GF-D8 (cell line): ENCODE results near the gene NHP2.
"Not testable (repeated sequence)": the region's sequence is repeated elsewhere in the genome, so short reads cannot be mapped to it uniquely, and the experiment has no call there.

Experiments
- DNase-seq: peaks from one replicate; lab custom pipeline; 2025; lab: John Stamatoyannopoulos, UW

NHP2 gene

GRCh38 chr5:178153530-178154340, at the start of gene NHP2:
TSS of gene NHP2 (minus strand) at chr5:178153885. CDS start at chr5:178153817, 68 bp downstream.
- DNase-seq: peak; percentile 93

GRCh38 chr5:178202541-178202940, 48.9 kb upstream of the NHP2 start:
- no peak for DNase-seq

GRCh38 chr5:178201927-178202235, 48.2 kb upstream of the NHP2 start:
- peak; percentile 73 for DNase-seq

- DNase-seq: no peak
Measured at GRCh38 chr5:178201221-178201926, 47.7 kb upstream of the NHP2 start.

GRCh38 chr5:178199581-178200434, 46.1 kb upstream of the NHP2 start:
- DNase-seq: no peak

- DNase-seq: peak; percentile 24
Measured at GRCh38 chr5:178198706-178199105, 45.0 kb upstream of the NHP2 start.

GRCh38 chr5:178198151-178198550, 44.5 kb upstream of the NHP2 start:
- DNase-seq: not testable (repeated sequence)

- DNase-seq: no peak
Measured at GRCh38 chr5:178196986-178197385, 43.3 kb upstream of the NHP2 start.

DNA sequence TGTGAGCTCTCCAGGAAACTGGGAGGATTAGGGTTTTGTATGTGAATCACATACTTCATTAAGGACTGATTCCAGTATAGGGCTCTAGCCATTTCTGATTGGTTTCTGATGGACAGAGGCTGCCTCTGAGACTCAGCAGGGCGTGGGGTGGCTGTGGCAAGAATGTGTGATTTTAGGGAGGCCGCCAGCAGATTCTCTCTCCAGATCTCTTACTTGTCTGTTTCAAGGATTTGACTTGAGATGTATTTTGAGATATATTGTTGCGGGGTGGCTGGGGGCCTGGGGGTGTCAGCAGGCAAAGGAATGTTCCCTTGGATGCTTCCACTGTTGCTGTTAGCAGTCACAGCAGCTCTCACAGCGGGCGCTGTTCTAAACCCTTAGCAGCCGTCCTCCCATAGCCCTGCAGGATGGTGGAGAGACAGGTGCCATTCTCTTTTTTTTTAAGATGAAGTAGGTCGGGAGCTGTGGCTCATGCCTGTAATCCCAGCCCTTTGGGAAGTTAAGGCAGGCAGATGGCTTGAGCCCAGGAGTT, 42.7 kb upstream of the NHP2 start:
- DNase-seq: no peak

DNA sequence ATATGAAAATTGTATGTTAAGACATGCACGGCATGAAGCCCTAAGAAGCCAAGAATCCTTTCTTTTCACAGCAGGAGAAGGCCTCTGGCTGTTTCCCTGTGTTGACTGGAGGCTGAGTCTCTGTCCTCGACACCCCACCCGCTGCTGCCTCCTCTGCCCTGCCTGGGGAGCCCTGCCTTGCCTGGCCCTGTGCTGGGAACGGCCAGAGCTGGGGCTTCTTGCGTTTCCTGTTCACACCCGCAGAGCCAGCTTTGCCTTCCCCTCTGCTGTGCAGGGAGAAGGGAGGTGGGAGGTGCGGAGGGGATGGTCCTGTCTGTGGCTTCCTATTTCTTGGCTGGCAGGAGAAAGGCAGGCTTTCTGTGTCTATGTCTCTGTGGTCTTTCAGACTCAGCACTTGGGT, 40.3 kb upstream of the NHP2 start:
- DNase-seq: peak; percentile 26

- DNase-seq: no peak
Measured at GRCh38 chr5:178193251-178193809, 39.6 kb upstream of the NHP2 start.

GRCh38 chr5:178192787-178193186, 39.1 kb upstream of the NHP2 start:
- no peak for DNase-seq

DNA sequence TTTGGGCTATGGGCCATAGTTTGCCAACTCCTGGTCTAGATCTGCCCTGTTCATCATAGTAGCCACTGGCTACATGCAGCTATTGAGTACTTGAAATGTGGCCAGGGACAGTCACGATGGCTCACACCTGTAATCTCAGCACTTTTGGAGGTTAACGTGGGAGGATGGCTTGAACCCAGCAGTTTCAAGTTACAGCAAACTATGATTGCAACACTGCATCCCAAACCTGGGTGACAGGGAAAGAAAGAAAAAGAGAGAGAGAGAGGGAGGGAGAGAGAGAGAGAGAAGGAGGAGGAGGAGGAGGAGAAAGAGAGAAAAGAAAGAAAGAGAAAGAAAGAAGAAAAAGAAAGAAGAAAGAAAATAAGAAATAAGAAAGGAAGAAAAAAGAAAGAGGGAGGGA, 38.6 kb upstream of the NHP2 start:
- DNase-seq: no peak

- DNase-seq: no peak
Measured at GRCh38 chr5:178191661-178192060, 38.0 kb upstream of the NHP2 start.

GRCh38 chr5:178189433-178189832, 35.7 kb upstream of the NHP2 start:
- DNase-seq: no peak

DNA sequence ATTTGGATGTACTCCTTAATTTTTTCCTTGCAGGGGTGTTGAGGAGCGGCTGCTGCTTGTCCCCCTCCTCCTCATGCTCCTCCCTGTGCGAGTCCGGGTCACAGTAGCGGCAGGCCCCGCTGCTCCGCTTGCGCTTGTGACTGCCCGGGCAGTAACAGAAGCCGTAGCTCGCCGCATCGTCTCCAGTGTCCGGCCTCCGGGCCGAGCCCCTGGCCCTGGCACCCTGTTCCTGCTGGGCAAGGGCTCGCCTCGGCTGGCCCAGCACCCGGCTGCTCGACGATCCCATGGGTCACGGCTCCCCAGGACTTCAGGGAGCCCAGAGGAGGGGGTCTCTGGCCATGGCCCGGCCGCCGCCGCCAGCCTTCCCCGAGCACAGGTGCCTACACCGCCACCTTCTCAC, 33.3 kb upstream of the NHP2 start, which contains the start of gene GMCL2:
Gene GMCL2 (minus strand): TSS at position 358 of the 400 bp plus-strand sequence. CDS start 72 bp downstream, at position 286.
- DNase-seq: no peak

DNA sequence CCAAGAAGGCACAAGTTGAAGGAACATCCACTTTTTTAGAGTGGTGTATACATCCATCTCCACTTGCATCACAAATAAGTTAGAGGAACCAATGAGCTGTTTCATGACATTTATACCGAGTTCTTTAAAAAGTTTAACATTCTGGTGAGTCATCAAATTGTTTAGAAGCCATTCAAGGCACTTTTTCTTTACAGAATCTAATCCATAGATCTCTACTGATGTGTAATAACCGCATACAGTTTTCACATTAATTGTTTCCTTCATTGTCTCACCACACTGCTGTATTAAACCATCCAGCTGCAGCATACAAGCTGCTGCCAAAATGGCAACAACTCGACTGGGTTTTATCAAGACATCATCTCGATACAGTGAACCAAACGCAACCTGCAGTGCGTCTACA, 32.7 kb upstream of the NHP2 start:
- peak; percentile 44 for DNase-seq

DNA sequence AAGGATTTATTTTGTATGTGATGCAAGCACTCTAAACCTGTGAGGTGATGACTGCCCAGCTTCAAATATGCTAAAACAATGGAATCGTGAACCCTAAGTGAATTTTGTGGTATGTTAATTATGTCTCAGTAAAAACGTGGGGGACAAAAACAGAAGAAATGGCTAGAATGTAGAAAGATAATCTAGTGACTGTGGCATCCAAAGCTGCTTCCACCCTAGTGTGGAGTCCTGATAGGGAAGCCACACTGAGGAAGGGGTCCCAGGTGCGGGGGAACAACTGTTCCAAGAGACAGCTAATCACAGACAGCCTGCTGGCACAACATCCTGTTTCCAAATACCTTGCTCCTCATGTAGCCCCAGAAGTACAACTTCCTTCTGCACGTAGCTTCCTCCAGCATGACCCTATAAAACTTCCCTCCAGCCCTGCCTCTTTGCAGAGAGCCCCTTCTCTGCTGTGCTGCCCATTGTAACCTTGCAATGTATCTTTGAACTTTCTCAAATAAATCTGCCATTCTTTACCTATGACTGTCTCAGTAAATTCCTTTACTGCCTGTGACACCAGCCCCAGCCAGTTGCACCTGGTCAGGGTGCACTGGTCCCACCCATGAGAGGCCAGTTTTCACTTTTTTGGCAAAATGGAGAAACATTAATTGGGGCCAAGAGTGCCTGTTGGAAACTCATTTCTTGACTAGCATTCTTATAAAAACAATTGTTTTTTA, 28.6 kb upstream of the NHP2 start:
- DNase-seq: peak; percentile 100

- no peak for DNase-seq
Measured at GRCh38 chr5:178180141-178180863, 26.6 kb upstream of the NHP2 start.

DNA sequence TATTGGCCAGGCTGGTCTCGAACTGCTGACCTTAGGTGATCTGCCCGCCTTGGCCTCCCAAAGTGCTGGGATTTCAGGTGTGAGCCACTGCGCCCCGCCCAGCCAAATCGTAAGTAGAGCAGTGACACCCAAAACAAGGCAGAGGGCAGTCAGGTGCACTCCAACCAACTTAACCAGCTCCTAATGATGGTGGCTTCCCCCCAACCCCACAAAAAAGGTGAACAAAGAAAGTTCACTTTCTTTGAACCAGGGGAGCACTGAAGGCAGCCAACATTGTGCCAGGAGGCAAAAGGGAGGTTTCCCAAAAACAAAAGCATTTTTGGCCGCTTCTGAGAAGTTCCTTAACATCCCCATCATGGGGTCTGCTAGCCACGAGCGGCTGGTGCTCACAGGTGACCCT, 23.9 kb upstream of the NHP2 start:
- no peak for DNase-seq

DNA sequence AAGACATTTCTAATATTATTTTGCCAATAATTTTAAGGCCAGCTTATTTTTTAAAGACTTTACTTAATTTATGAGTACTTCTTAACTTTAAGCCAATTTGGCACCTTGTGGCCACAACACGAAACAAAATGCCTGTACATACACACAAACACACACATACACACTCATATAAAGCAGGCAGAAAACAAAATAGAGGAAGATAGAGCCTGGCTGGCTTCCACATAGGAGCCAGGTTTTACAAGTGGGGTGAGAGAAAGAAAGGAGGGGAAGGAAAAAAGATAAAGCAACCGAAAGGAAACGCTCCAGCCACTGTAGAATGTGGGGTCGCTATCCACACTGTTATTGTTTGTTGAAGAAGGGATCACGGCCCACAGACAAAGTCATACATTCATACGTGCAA, 23.1 kb upstream of the NHP2 start:
- no peak for DNase-seq
